Glomerular visceral epithelial cell (primary cell): ENCODE measurements around the gene PHKB.
"Not testable (repeated sequence)": the region's sequence is repeated elsewhere in the genome, so short reads cannot be mapped to it uniquely, and the experiment has no call there.

Experiments used
- DNase-seq: peaks from one replicate; pipeline ENCODE4 v3.0.0-alpha.2; 2016; ENCODE audit errors: extremely low spot score

PHKB gene

DNA sequence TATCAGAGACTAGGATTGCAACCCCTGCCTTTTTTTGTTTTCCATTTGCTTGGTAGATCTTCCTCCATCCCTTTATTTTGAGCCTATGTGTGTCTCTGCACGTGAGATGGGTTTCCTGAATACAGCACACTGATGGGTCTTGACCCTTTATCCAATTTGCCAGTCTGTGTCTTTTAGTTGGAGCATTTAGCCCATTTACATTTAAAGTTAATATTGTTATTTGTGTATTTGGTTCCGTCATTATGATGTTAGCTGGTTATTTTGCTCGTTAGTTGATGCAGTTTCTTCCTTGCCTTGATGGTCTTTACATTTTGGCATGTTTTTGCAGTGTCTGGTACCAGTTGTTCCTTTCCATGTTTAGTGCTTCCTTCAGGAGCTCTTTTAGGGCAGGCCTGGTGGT is 220.4 kb downstream of the PHKB start:
- DNase-seq, result not testable (repeated sequence)

DNA sequence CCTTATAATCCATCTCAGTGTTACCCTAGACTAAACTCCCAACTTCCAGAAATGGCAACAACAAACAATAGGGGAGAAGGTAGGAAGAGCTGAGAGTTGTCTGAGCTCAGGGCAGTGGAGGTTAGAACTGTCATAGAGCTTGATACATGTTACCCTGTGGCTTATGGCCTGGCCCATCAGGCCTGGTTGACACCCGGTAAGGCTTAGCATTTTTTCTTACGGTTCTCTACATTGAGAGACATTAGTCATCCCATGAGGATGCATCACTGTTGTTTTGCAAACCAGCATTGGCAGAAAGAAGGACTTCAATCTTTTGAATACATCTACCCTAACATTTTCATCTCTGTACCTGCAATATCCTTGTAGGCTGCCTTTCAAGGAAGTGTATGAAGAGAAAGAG is 226.6 kb downstream of the PHKB start:
- DNase-seq, result no peak

DNA sequence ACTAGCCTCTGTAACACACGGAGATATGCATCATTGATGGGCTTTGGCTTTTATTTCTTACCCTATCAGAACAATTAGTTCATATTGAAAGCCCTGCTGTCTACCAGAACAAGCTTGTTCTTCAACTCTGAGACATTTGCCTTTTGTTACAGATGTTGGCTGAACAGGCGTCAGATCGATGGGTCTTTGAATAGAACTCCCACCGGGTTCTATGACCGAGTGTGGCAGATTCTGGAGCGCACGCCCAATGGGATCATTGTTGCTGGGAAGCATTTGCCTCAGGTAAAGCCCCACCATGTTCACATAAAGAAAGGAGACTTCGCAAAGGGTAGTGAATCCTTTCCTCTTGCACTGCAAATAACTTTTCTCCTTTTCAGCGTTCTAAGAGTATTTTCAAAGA is 232.1 kb downstream of the PHKB start:
- no peak for DNase-seq

GRCh38 chr16:47694543-47694942 is 233.4 kb downstream of the PHKB start:
- no peak for DNase-seq

- DNase-seq, result no peak
Observed at GRCh38 chr16:47695756-47696155, 234.6 kb downstream of the PHKB start.

GRCh38 chr16:47697826-47698225 is 236.7 kb downstream of the PHKB start:
- DNase-seq, result no peak

- DNase-seq, result no peak
Observed at GRCh38 chr16:47699106-47699505, 238.0 kb downstream of the PHKB start.

DNA sequence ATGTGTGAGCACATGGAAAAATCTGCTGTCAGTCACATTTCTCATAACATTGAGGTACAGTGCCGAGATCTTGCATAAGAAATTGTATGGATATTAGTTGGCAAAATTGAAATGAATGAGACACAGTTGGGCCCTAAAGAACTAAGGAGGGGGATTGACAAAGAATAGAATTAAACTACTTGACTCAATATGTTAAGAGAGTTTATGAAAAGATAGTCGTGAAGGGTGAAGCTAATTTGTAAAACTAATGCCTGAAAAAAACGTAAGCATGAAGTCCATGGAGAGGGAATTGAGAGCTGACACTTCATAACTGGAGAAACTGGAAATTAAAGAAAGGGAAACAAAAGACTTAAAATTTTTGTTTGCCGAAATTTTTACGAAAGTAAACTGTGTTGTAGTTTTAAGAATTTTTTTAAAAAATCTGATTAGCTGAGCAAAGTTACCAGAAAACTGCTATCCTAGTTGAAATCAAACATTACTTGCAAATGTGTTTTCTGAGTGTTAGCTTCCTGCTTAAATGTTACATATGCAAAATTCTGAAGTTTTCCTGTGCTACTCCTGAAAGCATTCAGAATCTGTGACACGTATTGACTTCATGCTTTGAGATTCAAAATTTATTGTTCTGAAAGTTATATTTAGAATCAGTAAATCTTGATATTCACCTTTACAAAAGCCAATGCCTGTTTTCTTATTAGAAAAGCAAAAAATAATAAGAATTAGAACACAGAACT is 239.9 kb downstream of the PHKB start:
- no peak for DNase-seq

DNA sequence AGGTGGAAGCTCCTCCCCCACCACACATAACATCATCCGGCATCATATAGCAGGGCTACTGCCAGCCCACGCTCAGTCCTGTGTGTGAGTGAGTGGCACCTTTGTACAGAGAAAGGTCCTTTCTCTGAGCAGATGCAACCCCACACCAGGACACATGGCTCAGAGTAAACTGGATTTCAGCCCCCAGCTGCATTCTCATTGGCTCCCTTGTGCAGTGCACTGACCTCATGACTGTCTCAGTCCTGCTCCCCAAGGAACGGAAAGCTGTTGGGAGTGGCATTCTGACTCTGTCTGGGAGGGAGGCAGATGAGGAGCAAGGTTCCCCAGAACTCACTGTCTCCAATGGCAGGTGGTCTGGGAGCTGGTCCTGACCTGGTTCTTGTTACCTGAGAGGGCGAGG is 244.1 kb downstream of the PHKB start:
- DNase-seq, result no peak

- no peak for DNase-seq
Observed at GRCh38 chr16:47711809-47712208, 250.7 kb downstream of the PHKB start.

DNA sequence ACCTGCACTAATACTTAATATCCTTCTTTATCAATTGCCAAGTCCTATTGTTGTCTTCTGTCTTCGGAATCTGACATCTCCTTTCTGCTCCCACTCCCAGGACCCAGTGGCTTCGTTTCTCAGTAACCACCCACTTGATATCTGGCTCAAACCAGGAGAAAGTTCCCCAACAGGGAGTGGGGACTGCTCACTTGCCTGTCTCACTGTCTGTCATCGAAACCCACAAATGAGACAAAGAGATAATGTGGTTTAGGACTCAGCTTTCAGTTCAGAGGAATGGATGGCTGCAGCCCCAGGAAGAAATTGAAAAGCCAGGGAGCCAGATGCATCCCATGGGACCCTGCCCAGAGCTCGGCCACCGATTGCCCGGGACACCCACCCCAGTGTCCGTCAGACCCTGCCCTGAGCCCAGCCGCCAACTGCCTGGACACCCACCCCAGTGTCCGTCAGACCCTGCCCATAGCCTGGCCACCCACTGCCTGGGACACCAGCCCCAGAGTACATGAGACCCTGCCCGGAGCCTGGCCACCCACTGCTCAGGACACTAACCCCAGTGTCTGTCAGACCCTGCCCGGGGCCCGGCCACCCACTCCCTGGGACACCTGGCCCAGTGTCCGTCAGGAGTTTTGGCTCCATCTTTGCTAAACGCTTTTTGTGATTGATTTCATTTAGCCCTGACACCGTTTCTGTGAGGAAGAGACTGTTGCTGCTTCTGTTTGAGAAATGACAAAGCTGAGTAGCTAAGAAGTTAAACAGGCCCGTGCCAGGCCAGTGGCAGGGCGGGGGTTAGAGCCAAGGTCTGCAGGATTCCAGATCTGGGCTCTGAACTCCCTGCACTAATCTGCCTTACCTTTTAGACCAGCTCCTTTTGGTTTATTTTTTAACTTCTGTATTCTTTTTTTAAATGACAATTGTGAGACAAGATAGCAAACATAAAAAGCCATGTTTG is 251.4 kb downstream of the PHKB start:
- no peak for DNase-seq

DNA sequence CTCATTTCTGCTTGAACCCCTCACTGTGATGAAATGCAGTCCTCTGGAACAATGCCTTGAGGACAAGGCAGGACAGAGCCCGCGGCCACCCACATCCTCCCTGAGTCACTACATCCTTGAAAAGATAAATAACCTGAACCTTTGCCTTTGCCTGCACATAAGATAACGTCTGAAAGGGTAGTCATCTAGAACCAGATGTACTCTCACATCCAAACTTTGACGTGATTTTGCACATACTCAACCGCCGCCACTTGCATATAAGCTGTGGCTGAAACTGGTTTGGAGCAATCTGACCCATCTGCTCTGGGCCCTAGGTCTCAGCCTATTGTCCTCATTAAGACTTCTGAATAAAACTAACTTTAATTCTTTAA is 252.1 kb downstream of the PHKB start:
- peak; percentile 53 for DNase-seq

DNA sequence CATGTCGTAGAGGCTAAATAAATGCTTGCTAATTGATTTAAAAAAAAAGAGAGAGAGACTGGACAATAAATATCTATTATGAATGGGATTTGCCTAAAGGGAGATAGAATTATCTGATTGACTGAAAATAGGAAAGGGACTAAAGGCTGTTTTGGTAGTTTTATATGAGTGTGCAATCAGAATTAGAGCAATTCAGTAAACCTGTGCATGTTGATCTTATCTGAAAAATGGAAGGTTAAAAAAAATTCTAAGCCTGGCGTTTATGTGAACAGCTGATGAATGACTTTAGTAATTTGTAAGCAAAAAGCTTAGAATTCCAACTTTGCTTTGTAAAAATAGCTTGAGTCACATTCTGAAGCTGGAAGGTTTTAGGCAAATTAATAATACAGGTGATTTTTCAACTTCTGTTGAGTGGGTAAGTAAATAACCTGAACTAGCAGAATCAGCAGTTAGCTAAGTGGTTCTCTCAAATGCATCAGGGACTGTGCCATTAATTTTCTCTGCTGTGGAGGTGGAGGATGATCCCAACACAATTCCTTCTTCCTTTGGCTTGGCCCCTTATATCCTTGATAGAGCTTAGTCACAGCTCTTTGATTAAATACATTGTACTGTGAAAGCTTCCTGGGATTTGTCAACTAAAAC is 254.4 kb downstream of the PHKB start:
- DNase-seq, result no peak

DNA sequence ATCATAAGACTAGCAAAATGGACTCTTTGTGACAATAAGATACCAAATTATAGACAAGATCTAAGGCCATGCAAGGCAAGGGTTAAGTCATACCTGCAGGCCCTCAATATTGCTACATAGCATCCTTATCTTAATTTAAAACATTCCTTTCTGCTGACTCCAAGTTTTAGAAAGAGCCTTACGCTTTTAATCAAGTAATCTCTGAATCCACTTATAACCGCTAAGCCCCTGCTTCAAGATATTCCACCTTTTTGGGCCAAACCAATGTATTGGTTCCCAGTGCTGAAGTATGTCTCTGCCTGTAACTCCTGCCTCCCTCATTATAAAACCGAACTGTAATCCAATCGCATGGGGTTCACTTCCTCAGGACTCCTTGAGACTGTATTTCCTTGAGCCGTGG is 255.4 kb downstream of the PHKB start:
- no peak for DNase-seq

DNA sequence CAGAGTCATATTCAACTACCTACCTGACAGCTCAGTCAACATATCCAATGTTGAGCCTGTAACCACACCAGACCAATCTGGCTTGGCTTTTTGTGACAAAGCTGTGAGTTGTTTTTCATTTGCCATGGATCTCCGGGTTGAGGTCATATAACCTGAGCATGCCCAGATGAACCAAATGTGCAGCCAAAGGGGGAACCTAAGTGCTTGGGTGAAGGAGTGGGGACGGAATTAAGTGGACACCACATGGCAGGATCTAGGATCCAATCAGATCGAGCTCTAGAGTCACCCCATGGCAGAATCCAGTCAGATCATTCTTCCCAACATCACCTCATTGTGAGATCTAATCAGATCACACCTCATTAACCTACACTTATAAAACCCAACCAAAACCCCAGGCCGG is 258.6 kb downstream of the PHKB start:
- DNase-seq, result no peak

DNA sequence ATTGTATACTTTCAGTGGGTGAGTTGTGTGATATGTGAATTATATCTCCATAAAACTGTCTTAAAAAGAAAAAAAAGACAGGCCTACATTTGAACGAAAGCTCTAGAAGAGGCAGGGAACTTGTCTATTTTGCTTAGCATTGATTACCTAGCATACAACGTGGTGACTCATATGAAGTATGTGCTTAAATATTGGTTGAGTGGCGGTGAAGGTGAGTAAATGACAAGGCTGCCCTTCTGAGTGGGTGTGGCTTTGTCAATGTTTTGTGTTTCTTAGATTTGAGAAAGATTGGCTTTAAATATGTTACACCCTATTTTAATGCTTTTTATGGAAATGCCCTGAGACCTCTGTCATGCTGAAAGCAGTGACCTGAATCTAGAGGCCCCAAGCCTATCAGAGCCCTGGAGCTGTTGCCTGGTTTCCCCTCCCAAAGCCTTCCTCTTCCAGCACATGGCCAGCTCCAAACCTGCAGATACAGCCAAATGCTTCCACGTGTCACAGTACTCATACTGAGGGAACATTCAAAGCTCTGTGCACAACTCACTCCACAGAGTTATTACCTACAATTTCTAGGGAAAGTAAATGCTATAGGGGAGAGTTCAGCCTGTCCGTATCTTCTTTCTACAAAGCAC is 260.0 kb downstream of the PHKB start:
- no peak for DNase-seq

DNA sequence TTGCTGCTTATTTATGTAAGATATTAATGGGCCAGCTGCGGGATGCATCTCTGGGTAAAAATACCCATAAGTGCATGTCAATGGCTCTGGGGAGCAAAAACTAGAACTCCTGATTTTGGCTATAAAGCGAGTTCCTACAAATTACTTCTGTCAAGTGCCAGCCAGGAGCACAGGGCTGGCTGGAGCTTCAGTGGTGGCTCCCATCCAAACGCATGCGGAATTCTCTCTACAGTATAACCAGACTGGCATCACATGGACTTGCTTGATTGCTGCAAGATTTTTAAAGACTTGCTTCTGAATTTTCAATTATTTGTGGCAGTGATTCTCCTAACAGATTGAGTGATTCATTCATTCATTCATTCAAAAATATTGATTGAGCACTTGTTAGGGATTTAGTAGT is 260.9 kb downstream of the PHKB start:
- DNase-seq, result no peak

GRCh38 chr16:47724115-47724785 is 263.1 kb downstream of the PHKB start:
- DNase-seq, result no peak

DNA sequence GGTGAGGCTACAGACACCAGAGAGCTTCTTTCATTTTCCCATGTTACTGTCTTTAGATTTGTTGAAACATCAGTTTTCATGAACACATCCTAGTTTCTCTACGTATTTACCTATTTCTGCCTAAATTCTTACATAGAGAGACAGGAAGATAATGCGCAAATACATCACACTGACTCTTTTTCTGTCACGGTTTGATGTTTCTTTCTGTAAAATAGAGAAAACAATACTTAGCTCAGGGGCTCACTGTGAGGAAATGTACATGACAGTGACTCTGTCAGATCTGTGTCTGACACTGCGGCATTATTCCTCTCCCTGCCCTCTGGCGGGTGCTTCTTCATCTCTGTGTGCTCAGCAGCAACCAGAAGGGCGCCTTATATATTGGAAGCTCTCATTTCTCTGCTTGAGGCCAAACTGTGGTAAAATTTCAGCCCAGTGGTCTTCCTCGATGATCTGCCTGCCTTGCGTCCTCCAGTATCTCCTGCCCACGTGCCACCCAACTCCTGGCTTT is 264.1 kb downstream of the PHKB start:
- no peak for DNase-seq

- no peak for DNase-seq
Observed at GRCh38 chr16:47726031-47726675, 265.0 kb downstream of the PHKB start.

DNA sequence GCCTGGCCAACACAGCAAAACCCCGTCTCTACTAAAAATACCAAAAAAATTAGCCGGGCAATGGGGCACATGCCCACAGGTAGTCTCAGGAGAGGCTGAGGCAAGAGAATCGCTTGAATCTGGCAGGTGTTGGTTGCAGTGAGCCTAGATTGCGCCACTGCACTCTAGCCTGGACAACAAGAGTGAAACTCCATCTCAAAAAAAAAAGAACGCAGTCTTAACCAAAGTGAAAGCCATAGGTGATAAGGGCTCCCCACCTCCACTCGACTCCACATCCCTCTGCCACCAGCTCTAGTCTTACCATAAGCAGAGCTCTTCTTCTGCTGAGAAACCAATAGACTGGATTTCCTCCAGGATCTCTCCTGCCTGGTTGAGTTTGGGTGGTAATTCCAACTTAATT is 266.0 kb downstream of the PHKB start:
- no peak for DNase-seq
